ENCODE results near the gene MAB21L2. TPM values are rescaled to one million over a fixed set of nuclear protein-coding genes. Genes with fewer than 3 reads are reported as not detected.

Gene MAB21L2
- total and polyA plus RNA-seq, 3 donors from 2014 or later: not detected

- no peaks in the 10 kb centered on the region for H3K27me3 ChIP-seq
- TF ChIP-seq POLR2A (IDR thresholded peaks at IDR 0.05): no peak
- TF ChIP-seq CTCF (IDR thresholded peaks at IDR 0.05): no peak
- H3K36me3 ChIP-seq (ENCODE audit: low read depth, missing control alignments): no peaks in the 10 kb centered on the region
- H3K4me3 ChIP-seq: peak overlapping the region; percentile 3 to 4
- H3K27ac ChIP-seq: no peak overlapping the region
- no peaks in the 10 kb centered on the region for H3K9me3 ChIP-seq
- intact Hi-C loops (cut with DNase I; ENCODE audit: low total_unique reads): no loop called here
- 52 to 58% methylated on average over 30 to 66 of the region's 66 CpGs for WGBS, 2 donors
- DNase-seq: no peak
- no peaks in the 10 kb centered on the region for H3K4me1 ChIP-seq
Measured at GRCh38 chr4:150583287-150584110, 1.5 kb downstream of the MAB21L2 start.

- TF ChIP-seq POLR2A (IDR thresholded peaks at IDR 0.05) (no peak), CTCF (IDR thresholded peaks at IDR 0.05) (no peak)
- H3K36me3 ChIP-seq (ENCODE audit: low read depth, missing control alignments): no peaks in the 10 kb centered on the region
- intact Hi-C loops (cut with DNase I; ENCODE audit: low total_unique reads): no loop called here
- H3K4me3 ChIP-seq: no peak overlapping the region
- 57 to 62% methylated on average over 11 of the region's 11 CpGs for WGBS, 2 donors
- no peaks in the 10 kb centered on the region for H3K9me3 ChIP-seq
- no peak for DNase-seq
- no peaks in the 10 kb centered on the region for H3K4me1 ChIP-seq
- H3K27me3 ChIP-seq: no peaks in the 10 kb centered on the region
- H3K27ac ChIP-seq: no peak overlapping the region
Measured at GRCh38 chr4:150584111-150584915, 2.4 kb downstream of the MAB21L2 start.

GRCh38 chr4:150585611-150586010 is 3.7 kb downstream of the MAB21L2 start:
- H3K9me3 ChIP-seq: no peaks in the 10 kb centered on the region
- H3K4me3 ChIP-seq: no peak overlapping the region
- intact Hi-C loops (cut with DNase I; ENCODE audit: low total_unique reads): no loop called here
- no peaks in the 10 kb centered on the region for H3K4me1 ChIP-seq
- H3K27ac ChIP-seq: no peak overlapping the region
- H3K27me3 ChIP-seq: no peaks in the 10 kb centered on the region
- WGBS, 2 donors: 97 to 98% methylated on average over 1 of the region's 1 CpG
- H3K36me3 ChIP-seq (ENCODE audit: low read depth, missing control alignments): no peaks in the 10 kb centered on the region
- TF ChIP-seq POLR2A (IDR thresholded peaks at IDR 0.05) (no peak), CTCF (IDR thresholded peaks at IDR 0.05) (no peak)
- no peak for DNase-seq

GRCh38 chr4:150586162-150586810 is 4.3 kb downstream of the MAB21L2 start:
- no peak for DNase-seq

More at GRCh38 chr4:150586162-150586810, 4.3 kb downstream of the MAB21L2 start:
- TF ChIP-seq CTCF (IDR thresholded peaks at IDR 0.05): no peak
- TF ChIP-seq POLR2A (IDR thresholded peaks at IDR 0.05): no peak
- intact Hi-C loops (cut with DNase I; ENCODE audit: low total_unique reads): no loop called here
- Histone ChIP-seq H3K36me3 (ENCODE audit: low read depth, missing control alignments) (no peaks in the 10 kb centered on the region), H3K4me1 (no peaks in the 10 kb centered on the region), H3K9me3 (no peaks in the 10 kb centered on the region), H3K4me3 (no peak overlapping the region), H3K27me3 (no peaks in the 10 kb centered on the region), H3K27ac (no peak overlapping the region)

Data from testis (tissue), 3 donors.